H9 (cell line): Measurements from ENCODE around the gene AP1S1. TPM values are rescaled to one million over a fixed set of nuclear protein-coding genes. Genes with fewer than 3 reads are reported as not detected.
A peak's percentile ranks its signal among the peaks of the same experiment; 100 is the strongest.

ENCODE experiments used
- DNase-seq: peaks from one replicate; pipeline ENCODE4 v3.0.0-alpha.2; 2017
- H2AFZ ChIP-seq: one replicate; pipeline ENCODE4 v1.6.1; 2013; ENCODE audit warnings: mild to moderate bottlenecking, low read length, control low read depth, moderate library complexity
- H2AK5ac ChIP-seq: 2 replicates; pipeline ENCODE4 v1.6.1; 2013; ENCODE audit warnings: low read length, control low read depth, mixed read lengths; ENCODE audit not compliant: insufficient read length
- H2BK120ac ChIP-seq: one replicate; pipeline ENCODE4 v1.6.1; 2013; ENCODE audit warnings: low read depth, mild to moderate bottlenecking, low read length, control low read depth, inconsistent platforms; ENCODE audit not compliant: poor library complexity, severe bottlenecking
- H2BK12ac ChIP-seq: 2 replicates; pipeline ENCODE4 v1.6.1; 2013; ENCODE audit warnings: low read length, control low read depth, mixed read lengths, low read depth; ENCODE audit not compliant: insufficient read length
- H2BK15ac ChIP-seq: 2 replicates; pipeline ENCODE4 v1.6.1; 2013; ENCODE audit warnings: low read depth, low read length, control low read depth
- H2BK20ac ChIP-seq: one replicate; pipeline ENCODE4 v1.6.1; 2013; ENCODE audit warnings: low read depth, mild to moderate bottlenecking, low read length, control low read depth, inconsistent platforms; ENCODE audit not compliant: poor library complexity, severe bottlenecking
- H2BK5ac ChIP-seq: 2 replicates; pipeline ENCODE4 v1.6.1; 2013; ENCODE audit warnings: low read length, control low read depth, mixed read lengths; ENCODE audit not compliant: insufficient read length
- H3K14ac ChIP-seq: 2 replicates; pipeline ENCODE4 v1.6.1; 2013; ENCODE audit warnings: low read length, control low read depth; ENCODE audit not compliant: insufficient read depth
- H3K18ac ChIP-seq: 2 replicates; pipeline ENCODE4 v1.6.1; 2013; ENCODE audit warnings: low read depth, mild to moderate bottlenecking, mixed read lengths, low read length, control low read depth; ENCODE audit not compliant: insufficient read length
- H3K23ac ChIP-seq: 2 replicates; pipeline ENCODE4 v1.6.1; 2013; ENCODE audit warnings: low read length, control low read depth, mixed read lengths, low read depth; ENCODE audit not compliant: insufficient read length
- H3K23me2 ChIP-seq: 2 replicates; pipeline ENCODE4 v1.6.1; 2013; ENCODE audit warnings: low read depth, mild to moderate bottlenecking, mixed read lengths, low read length, control low read depth; ENCODE audit not compliant: insufficient read length, poor library complexity, severe bottlenecking
- H3K27ac ChIP-seq: 2 replicates; pipeline ENCODE4 v1.5.1; 2013; ENCODE audit warnings: low read length, control low read depth, mixed read lengths, low read depth; ENCODE audit not compliant: insufficient read length
- H3K27me3 ChIP-seq: 2 replicates; pipeline ENCODE4 v1.6.1; 2013; ENCODE audit warnings: low read length, control low read depth, inconsistent platforms; ENCODE audit not compliant: insufficient read depth
- H3K4ac ChIP-seq: 2 replicates; pipeline ENCODE4 v1.6.1; 2013; ENCODE audit warnings: low read depth, mild to moderate bottlenecking, control low read depth, inconsistent platforms, low read length, moderate library complexity
- H3K4me1 ChIP-seq: 2 replicates; pipeline ENCODE4 v1.6.1; 2013; ENCODE audit warnings: low read length, control low read depth, inconsistent platforms; ENCODE audit not compliant: insufficient read depth
- H3K4me2 ChIP-seq: 2 replicates; pipeline ENCODE4 v1.6.1; 2013; ENCODE audit warnings: low read length, control low read depth, mixed read lengths; ENCODE audit not compliant: insufficient read length, insufficient read depth
- H3K56ac ChIP-seq: 2 replicates; pipeline ENCODE4 v1.6.1; 2013; ENCODE audit warnings: low read depth, mild to moderate bottlenecking, mixed read lengths, low read length, control low read depth; ENCODE audit not compliant: insufficient read length
- H3K79me1 ChIP-seq: 2 replicates; pipeline ENCODE4 v1.6.1; 2013; ENCODE audit warnings: low read depth, mild to moderate bottlenecking, moderate library complexity, low read length, control low read depth, inconsistent platforms; ENCODE audit not compliant: insufficient read depth, poor library complexity, severe bottlenecking
- H3K79me2 ChIP-seq: 2 replicates; pipeline ENCODE4 v1.6.1; 2013; ENCODE audit warnings: low read length, control low read depth, inconsistent platforms; ENCODE audit not compliant: insufficient read depth
- H3K9ac ChIP-seq: 2 replicates; pipeline ENCODE4 v1.6.1; 2013; ENCODE audit warnings: low read length, control low read depth, mixed read lengths; ENCODE audit not compliant: insufficient read length; ENCODE audit errors: extremely low read depth
- H3K9me3 ChIP-seq: one replicate; pipeline ENCODE4 v1.6.1; 2013; ENCODE audit warnings: low read depth, low read length, inconsistent platforms; ENCODE audit not compliant: control insufficient read depth
- H3T11ph ChIP-seq: one replicate; pipeline ENCODE4 v1.6.1; 2013; ENCODE audit warnings: mild to moderate bottlenecking, low read length, control low read depth, inconsistent platforms
- H4K20me1 ChIP-seq: one replicate; pipeline ENCODE4 v1.6.1; 2013; ENCODE audit not compliant: control insufficient read depth, insufficient read length, insufficient read depth
- H4K5ac ChIP-seq: 2 replicates; pipeline ENCODE4 v1.6.1; 2013; ENCODE audit warnings: low read depth, mild to moderate bottlenecking, mixed read lengths, low read length, control low read depth; ENCODE audit not compliant: insufficient read length
- H4K8ac ChIP-seq: replicated peaks from 2 replicates; pipeline ENCODE4 v1.6.1; 2013; ENCODE audit warnings: low read length, control low read depth, mixed read lengths, low read depth; ENCODE audit not compliant: insufficient read length
- H4K91ac ChIP-seq: 2 replicates; pipeline ENCODE4 v1.6.1; 2013; ENCODE audit warnings: low read depth, mild to moderate bottlenecking, moderate library complexity, mixed read lengths, low read length, control low read depth; ENCODE audit not compliant: insufficient read length
- H3K27ac Mint-ChIP-seq, 3 experiments: 2 replicates in 2 of 3; 3 replicates in 1 of 3; pipeline ENCODE4 v1.8.0; 2020 to 2021; ENCODE audit warnings: mixed read lengths in 3 of 3, mild to moderate bottlenecking in 1 of 3, moderate library complexity in 1 of 3
- H3K27me3 Mint-ChIP-seq: 2 replicates; pipeline ENCODE4 v1.8.0; 2021; ENCODE audit warnings: low read depth, mild to moderate bottlenecking, moderate library complexity, mixed read lengths
- H3K36me3 Mint-ChIP-seq, 3 experiments: 2 replicates in 2 of 3; 3 replicates in 1 of 3; pipeline ENCODE4 v1.8.0; 2020 to 2021; ENCODE audit warnings: low read depth in 3 of 3, mixed read lengths in 3 of 3; ENCODE audit not compliant: insufficient read depth in 1 of 3
- H3K4me1 Mint-ChIP-seq, 2 experiments: 2 replicates each; pipeline ENCODE4 v1.8.0; 2020; ENCODE audit warnings: mixed read lengths in 2 of 2
- H3K4me3 Mint-ChIP-seq, 2 experiments: 2 replicates in 1 of 2; 3 replicates in 1 of 2; pipeline ENCODE4 v1.8.0; 2020 to 2021; ENCODE audit warnings: mild to moderate bottlenecking in 2 of 2, mixed read lengths in 2 of 2, moderate library complexity in 1 of 2
- H3K9me3 Mint-ChIP-seq, 2 experiments: 2 replicates in 1 of 2; 3 replicates in 1 of 2; pipeline ENCODE4 v1.8.0; 2020; ENCODE audit warnings: mild to moderate bottlenecking in 2 of 2, mixed read lengths in 2 of 2, moderate library complexity in 1 of 2
- CTCF ChIP-seq: fragments of 200-600 bp; sonication (generic); conservative IDR thresholded peaks from 3 replicates; pipeline ENCODE4 v1.8.0; 2021; ENCODE audit warnings: antibody characterized with exemption, mild to moderate bottlenecking
- WGBS: extraction: QIAGEN DNeasy Blood & Tissue Kit; methylation state at CpG from one replicate; pipeline ENCODE4 v1.1.7; 2013; ENCODE audit warnings: missing lambda C conversion rate, low lambda C conversion rate, mixed read lengths; ENCODE audit not compliant: insufficient read length; ENCODE audit errors: extremely low coverage; 5-methylcytosine and 5-hydroxymethylcytosine counted together
- total RNA-seq: library from RNA; stranded (reverse); gene quantifications from 2 replicates; pipeline ENCODE4 v1.2.1, GENCODE V29; 2021

Gene AP1S1
- total RNA-seq, 1 experiment from 2014 or later = 65.2 TPM

- H2AFZ ChIP-seq = no peak overlapping the region
- DNase-seq = no peak
- no peak overlapping the region for H2AK5ac ChIP-seq
- no peak overlapping the region for H3T11ph ChIP-seq
- no peak overlapping the region for H3K4me2 ChIP-seq
- H3K56ac ChIP-seq = no peak overlapping the region
- H2BK20ac ChIP-seq = no peak overlapping the region
- H3K9me3 ChIP-seq = no peaks in the 10 kb centered on the region
- WGBS = no CpG with 5 or more reads among the region's 7 CpGs
- no peak overlapping the region for H3K14ac ChIP-seq
- no peak overlapping the region for H3K4ac ChIP-seq
- no peak overlapping the region for H3K27ac ChIP-seq
- no peaks in the 10 kb centered on the region for H4K20me1 ChIP-seq
- no peak overlapping the region for H2BK15ac ChIP-seq
- H3K9ac ChIP-seq = no peak overlapping the region
- no peaks in the 10 kb centered on the region for H3K79me1 ChIP-seq
- H2BK12ac ChIP-seq = no peak overlapping the region
- Mint-ChIP-seq H3K4me3 (no peak overlapping the region), H3K9me3 (no peaks in the 10 kb centered on the region), H3K4me1 (peaks cover 19 to 20% of the 10 kb centered on the region in 2 experiments), H3K27ac (0 out of 7 replicates have a peak overlapping the region, but pooled peaks of 2 of the 3 experiments have one; percentile 12 to 78), H3K27me3 (no peaks in the 10 kb centered on the region), H3K36me3 (no peaks in the 10 kb centered on the region; a peak in 1 of 7 replicates)
- no peak overlapping the region for H3K18ac ChIP-seq
- peaks cover 3% of the 10 kb centered on the region; the same call in 1 of the 2 replicates for H3K4me1 ChIP-seq
- no peak overlapping the region for H2BK5ac ChIP-seq
- H4K8ac ChIP-seq = no peak overlapping the region
- H4K5ac ChIP-seq = no peak overlapping the region
- no peaks in the 10 kb centered on the region for H3K79me2 ChIP-seq
- no peaks in the 10 kb centered on the region for H3K27me3 ChIP-seq
- no peak for TF ChIP-seq CTCF
- no peak overlapping the region for H3K23ac ChIP-seq
- no peak overlapping the region for H4K91ac ChIP-seq
- no peaks in the 10 kb centered on the region for H3K23me2 ChIP-seq
- no peak overlapping the region for H2BK120ac ChIP-seq
These were observed 47.9 kb upstream of the AP1S1 start for GRCh38 chr7:101106386-101106785.
